ENCODE data around the gene AXDND1. TPM values are rescaled to one million over a fixed set of nuclear protein-coding genes. Genes with fewer than 3 reads are reported as not detected.

Gene AXDND1
- total and polyA plus RNA-seq, 12 donors, result 0.03 to 0.17 (median 0.15) TPM; not detected in 8

DNA sequence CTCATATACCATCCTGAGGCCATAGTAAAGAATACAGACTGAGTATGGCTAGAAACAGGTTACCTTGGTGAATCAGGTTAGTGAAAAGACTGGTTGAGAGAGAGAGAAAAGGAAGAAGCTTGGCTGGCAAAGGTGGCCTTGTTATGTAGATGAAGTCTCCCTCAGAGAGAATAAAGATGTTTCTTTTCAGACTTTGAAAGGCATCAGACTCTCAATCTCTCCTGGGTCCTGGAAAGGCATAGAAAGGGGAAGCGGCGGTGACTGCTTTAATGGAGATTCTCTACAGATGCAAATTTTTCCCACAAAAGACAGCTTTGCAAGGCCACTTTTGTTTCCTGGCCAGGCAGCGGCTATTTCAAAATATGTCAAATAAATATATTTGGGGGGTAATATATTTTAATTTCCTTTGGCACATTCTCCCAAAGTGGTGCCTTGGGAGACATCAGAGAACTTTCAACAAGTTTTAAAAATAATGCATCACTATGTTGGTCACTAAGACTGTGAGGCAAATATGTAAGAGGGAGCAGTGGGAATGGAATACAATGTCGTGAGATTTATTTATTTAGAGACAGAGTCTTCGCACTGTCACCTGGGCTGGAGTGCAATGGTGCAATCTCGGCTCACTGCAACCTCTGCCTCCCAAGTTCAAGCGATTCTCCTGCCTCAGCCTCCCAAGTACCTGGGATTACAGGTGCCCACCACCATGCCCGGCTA, 163.9 kb downstream of the AXDND1 start:
- 70 to 76% methylated on average over 8 of the region's 8 CpGs for WGBS, 2 donors
- ATAC-seq (no peak), DNase-seq (no peak)
- Histone ChIP-seq H3K4me1 (no peaks in the 10 kb centered on the region), H3K9me3 (no peaks in the 10 kb centered on the region), H3K4me3 (no peak overlapping the region), H3K27ac (no peak overlapping the region), H3K27me3 (peaks cover 0 to under 1% (median 0%) of the 10 kb centered on the region in 7 donors), H3K36me3 (no peaks in the 10 kb centered on the region)
- intact Hi-C loops (cut with DNase I), result no loop called here
- no peak for TF ChIP-seq CTCF (IDR thresholded peaks at IDR 0.05)

GRCh38 chr1:179530352-179530751, 164.6 kb downstream of the AXDND1 start:
- WGBS, 2 donors, result 32 to 67% methylated on average over 1 of the region's 1 CpG

DNA sequence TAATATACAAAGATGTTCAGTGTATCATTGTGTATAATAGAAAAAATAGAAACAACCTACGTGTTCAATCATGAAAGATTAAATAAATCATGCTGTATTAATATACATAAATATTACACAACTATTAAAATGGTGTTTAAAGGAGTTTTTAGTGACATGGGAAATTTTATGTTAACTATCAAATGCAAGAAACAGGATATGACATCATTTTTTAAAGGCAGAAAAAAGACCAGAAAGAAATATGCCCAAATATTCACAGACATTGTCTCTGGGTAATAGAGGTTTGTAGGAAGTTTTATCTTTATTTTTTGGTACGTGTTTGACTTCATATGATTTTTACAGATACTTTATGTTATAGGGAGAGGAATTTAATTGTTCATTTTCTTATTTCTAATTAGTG, 176.0 kb downstream of the AXDND1 start:
- Histone ChIP-seq H3K9me3 (peaks cover 0 to 8% (median 0%) of the 10 kb centered on the region in 11 donors), H3K27me3 (peaks cover 0 to 9% (median 0%) of the 10 kb centered on the region in 7 donors), H3K36me3 (no peaks in the 10 kb centered on the region), H3K27ac (no peak overlapping the region), H3K4me3 (no peak overlapping the region), H3K4me1 (peaks cover 0 to 5% (median 0%) of the 10 kb centered on the region in 9 donors)
- 65 to 69% methylated on average over 2 of the region's 2 CpGs for WGBS, 2 donors
- intact Hi-C loops (cut with DNase I), result no loop called here
- no peak for TF ChIP-seq CTCF (IDR thresholded peaks at IDR 0.05)
- DNase-seq (no peak), ATAC-seq (no peak)

More at GRCh38 chr1:179530352-179530751, 164.6 kb downstream of the AXDND1 start:
- no peaks in the 10 kb centered on the region for H3K9me3 ChIP-seq
- intact Hi-C loops (cut with DNase I), result no loop called here
- H3K36me3 ChIP-seq, result no peaks in the 10 kb centered on the region
- H3K27me3 ChIP-seq, result no peaks in the 10 kb centered on the region
- no peak overlapping the region for H3K27ac ChIP-seq
- DNase-seq (no peak), ATAC-seq (no peak)
- no peak overlapping the region for H3K4me3 ChIP-seq
- no peak for TF ChIP-seq CTCF (IDR thresholded peaks at IDR 0.05)
- no peaks in the 10 kb centered on the region for H3K4me1 ChIP-seq

DNA sequence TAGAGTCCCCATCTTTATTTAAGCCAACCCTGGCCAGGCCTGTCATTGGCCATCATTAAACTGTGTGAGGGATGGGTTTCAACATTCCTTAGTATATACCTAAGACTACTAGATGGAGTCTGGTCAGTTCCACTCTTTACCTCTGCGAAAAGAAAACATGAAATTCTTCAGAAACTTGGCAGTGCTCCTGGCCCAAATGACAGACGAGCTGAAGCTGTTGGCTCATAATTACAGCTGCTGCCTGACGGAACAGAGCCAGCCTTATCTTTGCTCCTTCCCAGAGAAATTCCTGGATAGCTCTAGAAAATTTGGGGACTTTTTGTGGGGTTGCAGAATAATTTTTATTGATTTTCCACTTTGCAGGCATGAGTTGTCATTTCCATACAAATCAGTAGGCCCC, 179.6 kb downstream of the AXDND1 start:
- 20 to 31% methylated on average over 3 of the region's 3 CpGs for WGBS, 2 donors
- no peak for DNase-seq
- no peak overlapping the region for H3K27ac ChIP-seq
- no peak for ATAC-seq
- peaks cover 0 to 5% (median 0%) of the 10 kb centered on the region in 9 donors for H3K4me1 ChIP-seq
- H3K27me3 ChIP-seq, result peaks cover 0 to 9% (median 0%) of the 10 kb centered on the region in 7 donors
- H3K4me3 ChIP-seq, result no peak overlapping the region
- TF ChIP-seq CTCF (IDR thresholded peaks at IDR 0.05), result no peak
- no peaks in the 10 kb centered on the region for H3K9me3 ChIP-seq
- H3K36me3 ChIP-seq, result no peaks in the 10 kb centered on the region
- intact Hi-C loops (cut with DNase I), result no loop called here

All from heart right ventricle (tissue), 16 donors.